ENCODE data around the gene FGGY.
A peak's percentile ranks its signal among the peaks of the same experiment; 100 is the strongest.
"Not testable (repeated sequence)": the region's sequence is repeated elsewhere in the genome, so short reads cannot be mapped to it uniquely, and the experiment has no call there.

The FGGY gene

GRCh38 chr1:59689730-59690129 lies 392.8 kb downstream of the FGGY start:
- DNase-seq, result no peak

- DNase-seq, result no peak
These were observed 393.5 kb downstream of the FGGY start for GRCh38 chr1:59690171-59690930.

GRCh38 chr1:59691261-59691660 lies 394.4 kb downstream of the FGGY start:
- DNase-seq, result no peak

- no peak for DNase-seq
These were observed 395.7 kb downstream of the FGGY start for GRCh38 chr1:59692591-59692990.

- DNase-seq, result no peak
These were observed 396.5 kb downstream of the FGGY start for GRCh38 chr1:59693406-59693805.

- DNase-seq, result no peak
These were observed 398.4 kb downstream of the FGGY start for GRCh38 chr1:59695252-59695651.

GRCh38 chr1:59696421-59697115 lies 399.7 kb downstream of the FGGY start:
- no peak for DNase-seq

GRCh38 chr1:59697150-59697800 lies 400.4 kb downstream of the FGGY start:
- peak; percentile 40 for DNase-seq

- DNase-seq, result no peak
These were observed 401.5 kb downstream of the FGGY start for GRCh38 chr1:59698386-59698785.

- DNase-seq, result no peak
These were observed 402.4 kb downstream of the FGGY start for GRCh38 chr1:59699227-59699847.

GRCh38 chr1:59701376-59701775 lies 404.5 kb downstream of the FGGY start:
- no peak for DNase-seq

GRCh38 chr1:59703226-59703917 lies 406.5 kb downstream of the FGGY start:
- DNase-seq, result no peak

GRCh38 chr1:59703918-59704378 lies 407.1 kb downstream of the FGGY start:
- no peak for DNase-seq

GRCh38 chr1:59704716-59705115 lies 407.8 kb downstream of the FGGY start:
- DNase-seq, result no peak

GRCh38 chr1:59705466-59706302 lies 408.8 kb downstream of the FGGY start:
- DNase-seq, result no peak

GRCh38 chr1:59706303-59706599 lies 409.4 kb downstream of the FGGY start:
- DNase-seq, result no peak

- DNase-seq, result no peak
These were observed 410.4 kb downstream of the FGGY start for GRCh38 chr1:59707178-59707791.

- no peak for DNase-seq
These were observed 412.4 kb downstream of the FGGY start for GRCh38 chr1:59709333-59709732.

GRCh38 chr1:59710920-59711319 lies 414.0 kb downstream of the FGGY start:
- DNase-seq, result not testable (repeated sequence)

- DNase-seq, result no peak
These were observed 417.3 kb downstream of the FGGY start for GRCh38 chr1:59714219-59714618.

GRCh38 chr1:59714966-59715365 lies 418.1 kb downstream of the FGGY start:
- no peak for DNase-seq

GRCh38 chr1:59716832-59717231 lies 419.9 kb downstream of the FGGY start:
- no peak for DNase-seq
